Suprapubic skin (tissue), 4 donors: ENCODE data around the gene IFI16. TPM values are rescaled to one million over a fixed set of nuclear protein-coding genes. Genes with fewer than 3 reads are reported as not detected.
"Not testable (repeated sequence)": the region's sequence is repeated elsewhere in the genome, so short reads cannot be mapped to it uniquely, and the experiment has no call there.

Experiments
- DNase-seq, 2 donors: peaks; one replicate each; pipeline ENCODE4 v3.0.0-alpha.2; 2019; ENCODE audit warnings: low spot score in 2 of 2
- H3K27ac ChIP-seq: fragments of 200-600 bp; sonication (generic); one replicate; pipeline ENCODE4 v1.5.1; 2019
- H3K27me3 ChIP-seq: fragments of 200-600 bp; sonication (generic); one replicate; pipeline ENCODE4 v1.5.1; 2019
- H3K36me3 ChIP-seq: fragments of 200-600 bp; sonication (generic); one replicate; pipeline ENCODE4 v1.5.1; 2019
- H3K4me1 ChIP-seq: fragments of 200-600 bp; sonication (generic); one replicate; pipeline ENCODE4 v1.5.1; 2019
- H3K4me3 ChIP-seq: fragments of 200-600 bp; sonication (generic); one replicate; pipeline ENCODE4 v1.5.1; 2019; ENCODE audit warnings: mild to moderate bottlenecking
- H3K9me3 ChIP-seq: fragments of 200-600 bp; sonication (generic); one replicate; pipeline ENCODE4 v1.5.1; 2019
- CTCF ChIP-seq, 2 donors: fragments of 200-600 bp in 1 of 2; fragments of 450-650 bp in 1 of 2; sonication (generic) in 1 of 2; IDR thresholded peaks; one replicate each; pipeline ENCODE4 v1.5.1; 2016 to 2019; ENCODE audit warnings: antibody characterized with exemption in 2 of 2, mild to moderate bottlenecking in 1 of 2, moderate library complexity in 1 of 2
- EP300 ChIP-seq: sonication (generic); formaldehyde crosslinking; IDR thresholded peaks from one replicate; pipeline ENCODE4 v1.6.1; 2017; ENCODE audit warnings: antibody characterized with exemption
- POLR2A ChIP-seq, 2 donors: fragments of 450-650 bp; IDR thresholded peaks; one replicate each; pipeline ENCODE4 v1.6.1; 2017; ENCODE audit warnings: antibody characterized with exemption in 2 of 2, mild to moderate bottlenecking in 2 of 2, moderate library complexity in 2 of 2
- POLR2AphosphoS5 ChIP-seq, 3 donors: sonication (generic); formaldehyde crosslinking; IDR thresholded peaks; one replicate each; pipeline ENCODE4 v1.6.1; 2017; ENCODE audit warnings: antibody characterized with exemption in 3 of 3
- WGBS: methylation state at CpG from one replicate; pipeline ENCODE4 v1.1.5; 2018; 5-methylcytosine and 5-hydroxymethylcytosine counted together
- total RNA-seq, 4 donors: library from RNA; depleted of rRNA; stranded (reverse); fragments of >200 nt; gene quantifications; one replicate each; pipeline ENCODE4 v1.1.0, GENCODE V29; 2016

IFI16 gene
- total RNA-seq, 4 donors from 2014 or later, result 52.3 to 70.4 (median 66.0) TPM

- WGBS, result 77% methylated on average over 3 of the region's 3 CpGs
- Histone ChIP-seq H3K4me3 (no peak overlapping the region), H3K4me1 (no peaks in the 10 kb centered on the region), H3K9me3 (no peaks in the 10 kb centered on the region), H3K36me3 (no peaks in the 10 kb centered on the region), H3K27me3 (no peaks in the 10 kb centered on the region), H3K27ac (no peak overlapping the region)
- DNase-seq, result no peak
- TF ChIP-seq CTCF (IDR thresholded peaks at IDR 0.05), result no peak
- TF ChIP-seq POLR2AphosphoS5 (IDR thresholded peaks at IDR 0.05), result no peak
Observed at GRCh38 chr1:159098596-159098995, 88.9 kb downstream of the IFI16 start.

DNA sequence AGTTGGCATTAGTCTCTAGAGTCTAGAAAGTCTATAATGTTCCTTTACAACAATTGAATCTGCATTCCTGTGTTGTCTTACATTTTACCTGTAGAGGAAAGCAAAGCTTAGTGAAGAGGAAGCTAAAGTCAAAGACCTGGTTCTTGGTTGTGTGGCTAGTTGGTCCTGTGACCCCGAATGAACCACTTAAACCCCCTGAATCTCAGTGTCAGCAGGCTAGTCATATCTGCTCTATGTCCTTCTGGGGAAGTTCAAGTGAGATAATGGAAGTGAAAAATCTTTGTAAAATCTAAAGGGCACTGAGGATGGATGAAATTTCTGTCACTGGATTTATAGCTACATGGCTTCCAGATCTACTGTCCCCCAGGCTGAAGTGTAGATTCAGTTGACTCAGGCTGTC lies 90.9 kb downstream of the IFI16 start:
- Histone ChIP-seq H3K36me3 (no peaks in the 10 kb centered on the region), H3K27ac (no peak overlapping the region), H3K9me3 (no peaks in the 10 kb centered on the region), H3K27me3 (peaks cover 2% of the 10 kb centered on the region), H3K4me3 (no peak overlapping the region), H3K4me1 (no peaks in the 10 kb centered on the region)
- DNase-seq, result no peak
- 81% methylated on average over 1 of the region's 1 CpG for WGBS
- TF ChIP-seq CTCF (IDR thresholded peaks at IDR 0.05), result no peak
- TF ChIP-seq POLR2AphosphoS5 (IDR thresholded peaks at IDR 0.05), result no peak
- TF ChIP-seq EP300, result no peak
- TF ChIP-seq POLR2A (IDR thresholded peaks at IDR 0.05), result no peak

DNA sequence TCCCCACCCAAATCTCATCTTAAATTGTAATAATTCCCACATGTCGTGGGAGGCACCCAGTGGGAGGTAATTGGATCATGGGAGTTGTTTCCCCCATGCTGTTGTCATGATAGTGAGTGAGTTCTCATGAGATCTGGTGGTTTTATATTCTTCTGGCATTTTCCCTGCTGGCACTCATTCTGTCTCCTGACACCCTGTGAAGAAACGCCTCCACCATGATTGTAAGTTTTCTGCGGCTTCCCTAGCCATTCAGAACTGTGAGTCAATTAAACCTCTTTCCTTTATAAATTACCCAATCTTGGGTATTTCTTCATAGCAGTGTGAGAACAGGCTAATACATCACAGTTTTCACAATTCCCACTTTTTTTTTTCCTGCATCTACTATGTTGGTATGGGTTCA lies 93.3 kb downstream of the IFI16 start:
- not testable (repeated sequence) for H3K27me3 ChIP-seq, DNase-seq, H3K4me3 ChIP-seq, H3K9me3 ChIP-seq, H3K27ac ChIP-seq, H3K4me1 ChIP-seq, H3K36me3 ChIP-seq
- 79% methylated on average over 3 of the region's 3 CpGs for WGBS

Other genes starting within 250 kb of the IFI16 start
- gene OR6N1, start 237.7 kb upstream of the IFI16 start, total RNA-seq, result not detected
- gene OR6N2, start 228.7 kb upstream of the IFI16 start, total RNA-seq, result not detected
- gene MNDA, start 178.6 kb upstream of the IFI16 start, total RNA-seq, result 1 to 10 TPM; 2.0 to 4.2 (median 3.6) TPM
- under 1 TPM in 1 of 4 donors, not detected in 3; 0.48 TPM for gene PYHIN1, start 78.4 kb upstream of the IFI16 start, total RNA-seq
- not detected for gene AIM2, start 66.9 kb downstream of the IFI16 start, total RNA-seq
- gene CADM3, start 161.7 kb downstream of the IFI16 start, total RNA-seq, result 1 to 10 TPM; 4.3 to 9.8 (median 7.9) TPM
- gene ACKR1, start 195.0 kb downstream of the IFI16 start, total RNA-seq, result 100 to 1,000 TPM in 1 of 4 donors, 10 to 100 TPM in 3; 34.7 to 117 (median 41.4) TPM